Anterior cingulate cortex (tissue), 58 donors: ENCODE measurements around the gene PAGE2.
"Not testable (repeated sequence)": the region's sequence is repeated elsewhere in the genome, so short reads cannot be mapped to it uniquely, and the experiment has no call there.

Experiments
- DNase-seq, 58 donors: peaks; one replicate each; lab custom pipeline; 2025; lab: John Stamatoyannopoulos, UW

The PAGE2 gene, protein sequence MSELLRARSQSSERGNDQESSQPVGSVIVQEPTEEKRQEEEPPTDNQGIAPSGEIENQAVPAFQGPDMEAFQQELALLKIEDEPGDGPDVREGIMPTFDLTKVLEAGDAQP

DNA sequence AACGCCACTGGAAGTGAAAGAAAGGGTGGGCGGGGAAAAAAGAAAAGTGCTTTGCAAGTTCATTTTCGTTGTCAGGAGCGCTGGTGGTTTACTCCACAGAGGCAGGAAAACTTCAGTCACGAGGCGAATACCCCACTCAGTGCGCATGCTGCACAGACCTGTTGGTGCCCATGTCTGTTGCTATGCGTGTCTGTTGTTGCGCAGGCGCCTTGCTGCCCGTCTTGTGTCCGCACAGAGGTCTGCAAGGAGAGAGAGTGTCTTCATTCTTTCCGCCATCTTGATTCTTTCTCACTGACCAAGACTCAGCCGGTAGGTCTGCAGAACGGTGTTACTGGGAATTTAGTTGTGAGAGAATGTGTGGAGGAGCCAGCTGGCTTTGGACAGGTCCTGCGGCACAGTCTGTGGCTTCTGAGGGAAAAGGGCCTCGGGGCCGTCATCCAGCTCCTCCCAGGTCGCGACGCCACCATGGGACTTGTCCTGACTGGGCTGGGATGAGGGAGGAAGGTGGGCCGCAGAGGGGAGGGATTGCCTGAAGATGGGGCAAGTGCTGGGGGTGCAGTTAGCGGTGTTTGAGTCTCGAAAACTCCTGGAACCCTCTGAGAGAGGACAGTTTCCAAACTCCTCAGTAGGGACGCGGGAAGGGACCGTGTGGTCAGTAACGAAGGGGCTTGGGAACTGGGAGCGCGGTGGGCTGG, at the start of gene PAGE2:
PAGE2 (plus strand) TSS at position 224 of the 695 bp plus-strand sequence. CDS start 1,003 bp downstream, outside the sequence.
- DNase-seq: no peak

DNA sequence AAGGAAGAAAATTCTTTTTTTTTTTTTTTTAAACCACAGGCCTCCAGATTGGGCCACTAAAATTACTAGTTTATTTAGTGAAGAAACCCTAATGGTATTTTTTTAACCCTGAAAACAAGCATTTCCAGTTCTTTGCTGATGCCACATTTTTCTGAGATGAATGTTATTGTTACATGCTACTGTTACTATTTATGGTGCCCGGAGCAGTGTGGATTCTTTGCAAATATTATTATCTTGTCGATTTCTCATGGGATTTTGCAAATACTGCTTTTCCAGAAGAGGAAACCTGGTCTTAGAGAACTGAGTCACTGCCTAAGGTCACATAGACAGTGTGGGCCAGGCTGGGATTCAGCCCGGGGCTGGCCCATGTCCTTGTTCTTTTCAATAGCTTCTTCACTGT, 49.3 kb upstream of the PAGE2 start:
- DNase-seq: no peak

DNA sequence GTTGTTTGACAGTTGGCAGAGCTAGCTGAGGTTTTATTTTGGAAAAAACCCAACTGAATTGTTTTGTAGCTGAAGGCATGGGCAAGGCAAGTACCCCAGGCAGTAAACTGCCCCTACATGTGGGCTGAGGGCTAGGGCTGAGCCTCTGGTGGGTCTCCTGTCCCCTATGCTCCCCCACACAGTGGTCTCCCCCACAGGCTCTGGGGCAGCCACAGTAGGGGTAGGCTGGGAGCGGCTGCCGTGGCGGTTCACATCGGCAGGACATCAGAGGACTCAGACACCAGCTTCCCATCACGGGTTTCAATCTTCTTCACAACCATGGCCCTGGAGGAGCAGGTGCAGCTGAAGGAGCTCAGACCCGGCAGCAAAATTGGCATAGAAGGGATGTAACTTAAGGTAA, 47.3 kb upstream of the PAGE2 start:
- no peak for DNase-seq

DNA sequence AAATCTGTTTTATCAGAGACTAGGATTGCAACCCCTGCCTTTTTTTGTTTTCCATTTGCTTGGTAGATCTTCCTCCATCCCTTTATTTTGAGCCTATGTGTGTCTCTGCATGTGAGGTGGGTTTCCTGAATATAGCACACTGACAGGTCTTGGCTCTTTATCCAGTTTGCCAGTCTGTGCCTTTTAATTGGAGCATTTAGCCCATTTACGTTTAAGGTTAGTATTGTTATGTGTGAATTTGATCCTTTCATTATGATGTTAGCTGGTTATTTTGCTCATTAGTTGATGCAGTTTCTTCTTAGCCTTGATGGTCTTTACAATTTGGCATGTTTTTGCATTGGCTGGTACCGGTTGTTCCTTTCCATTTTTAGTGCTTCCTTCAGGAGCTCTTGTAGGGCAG, 38.2 kb upstream of the PAGE2 start:
- DNase-seq: not testable (repeated sequence)

DNA sequence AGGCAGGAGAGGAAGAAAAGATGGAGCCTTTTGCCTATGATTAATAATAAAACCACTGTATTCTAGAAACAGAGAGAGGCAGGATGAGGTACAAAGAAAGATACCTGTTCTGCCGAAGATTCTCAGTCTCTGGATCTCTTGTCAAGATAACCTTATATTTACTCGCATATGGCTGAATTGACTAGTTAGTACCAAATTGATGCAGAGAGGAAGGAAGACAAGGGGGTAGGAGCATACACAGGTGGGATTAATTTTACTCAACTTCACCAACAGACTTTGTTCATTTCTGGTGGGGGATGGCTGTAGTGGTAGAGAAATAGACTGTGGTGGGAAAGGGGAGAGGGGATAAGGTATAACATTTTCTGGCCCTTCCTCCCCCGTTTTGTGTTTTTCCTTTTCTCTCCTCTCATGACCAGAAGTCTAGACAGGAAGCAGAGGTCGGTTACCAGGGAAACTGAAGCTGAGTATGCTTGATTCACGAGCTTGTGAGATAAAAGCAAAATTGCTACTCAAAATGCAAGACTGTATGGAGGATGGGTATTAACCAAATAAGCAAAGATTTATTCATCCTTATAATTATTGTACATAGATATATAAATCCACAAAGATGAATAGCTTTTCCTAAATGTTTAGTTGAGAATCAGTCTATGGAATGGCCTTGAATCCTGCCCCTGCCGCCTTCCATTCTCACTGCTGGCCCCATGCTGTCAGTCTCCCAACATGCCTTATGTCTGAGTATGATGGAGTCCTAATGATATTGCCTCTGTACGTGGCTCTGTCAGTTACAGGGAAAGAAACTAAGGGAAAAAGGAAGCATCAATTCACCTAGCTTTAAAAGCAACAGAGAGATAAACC, 31.8 kb upstream of the PAGE2 start:
- DNase-seq: peak in 3 of 58 donors; percentile 0 to 1 (median 1)

DNA sequence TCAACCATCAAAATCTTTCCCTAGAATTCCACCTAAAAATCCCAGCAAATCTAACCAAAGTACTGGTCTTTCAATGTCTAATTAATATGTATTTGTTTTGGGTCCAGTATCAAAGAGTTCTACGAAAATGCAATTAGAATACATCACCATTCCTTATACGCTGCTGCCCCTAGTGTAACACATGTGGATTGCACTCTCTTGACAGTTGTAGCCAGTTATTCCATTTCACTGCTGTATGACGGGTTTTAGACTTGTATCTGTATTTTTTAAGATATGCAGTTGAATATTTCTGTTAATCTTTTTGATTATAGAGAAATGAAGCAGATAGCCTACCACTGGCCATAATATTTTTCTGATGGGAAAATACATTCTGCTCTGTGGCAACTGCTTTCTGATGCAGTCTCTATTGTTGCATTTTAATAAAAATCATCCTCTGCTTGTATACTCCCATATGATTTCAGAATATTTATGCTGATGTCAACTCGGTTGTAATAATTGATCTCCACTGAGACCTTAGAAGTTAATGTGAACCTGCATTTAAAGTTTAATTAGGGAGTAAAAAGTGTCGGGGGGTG, 31.1 kb upstream of the PAGE2 start:
- DNase-seq: peak in 9 of 58 donors; percentile 0 to 18 (median 1)

DNA sequence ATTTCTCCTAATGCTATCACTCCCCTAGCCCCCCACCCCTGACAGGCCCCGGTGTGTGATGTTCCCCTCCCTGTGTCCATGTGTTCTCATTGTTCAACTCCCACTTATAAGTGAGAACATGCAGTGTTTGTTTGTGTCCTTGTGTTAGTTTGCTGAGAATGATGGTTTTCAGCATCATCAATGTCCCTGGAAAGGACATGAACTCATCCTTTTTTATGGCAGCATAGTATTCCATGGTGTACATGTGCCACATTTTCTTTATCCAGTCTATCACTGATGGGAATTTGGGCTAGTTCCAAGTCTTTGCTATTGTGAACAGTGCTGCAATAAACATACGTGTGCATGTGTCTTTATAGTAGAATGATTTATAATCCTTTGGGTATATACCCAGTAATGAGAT, 21.6 kb upstream of the PAGE2 start:
- DNase-seq: not testable (repeated sequence)

DNA sequence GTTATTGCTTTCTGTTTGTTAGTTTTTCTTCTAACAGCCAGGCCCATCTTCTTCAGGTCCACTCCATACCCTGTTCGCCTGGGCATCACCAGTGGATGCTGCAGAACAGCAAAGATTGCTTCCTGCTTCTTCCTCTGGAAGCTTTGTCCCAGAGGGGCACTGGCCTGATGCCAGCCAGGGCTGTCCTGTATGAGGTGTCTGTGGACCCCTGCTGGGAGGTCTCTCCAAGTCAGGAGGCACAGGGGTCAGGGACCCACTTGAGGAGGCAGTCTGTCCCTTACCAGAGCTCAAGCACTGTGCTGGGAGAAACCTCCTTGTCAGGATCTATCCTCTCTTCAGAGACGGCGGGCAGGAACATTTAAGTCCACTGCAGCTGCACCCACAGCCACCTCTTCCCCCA, 16.5 kb upstream of the PAGE2 start:
- DNase-seq: no peak

DNA sequence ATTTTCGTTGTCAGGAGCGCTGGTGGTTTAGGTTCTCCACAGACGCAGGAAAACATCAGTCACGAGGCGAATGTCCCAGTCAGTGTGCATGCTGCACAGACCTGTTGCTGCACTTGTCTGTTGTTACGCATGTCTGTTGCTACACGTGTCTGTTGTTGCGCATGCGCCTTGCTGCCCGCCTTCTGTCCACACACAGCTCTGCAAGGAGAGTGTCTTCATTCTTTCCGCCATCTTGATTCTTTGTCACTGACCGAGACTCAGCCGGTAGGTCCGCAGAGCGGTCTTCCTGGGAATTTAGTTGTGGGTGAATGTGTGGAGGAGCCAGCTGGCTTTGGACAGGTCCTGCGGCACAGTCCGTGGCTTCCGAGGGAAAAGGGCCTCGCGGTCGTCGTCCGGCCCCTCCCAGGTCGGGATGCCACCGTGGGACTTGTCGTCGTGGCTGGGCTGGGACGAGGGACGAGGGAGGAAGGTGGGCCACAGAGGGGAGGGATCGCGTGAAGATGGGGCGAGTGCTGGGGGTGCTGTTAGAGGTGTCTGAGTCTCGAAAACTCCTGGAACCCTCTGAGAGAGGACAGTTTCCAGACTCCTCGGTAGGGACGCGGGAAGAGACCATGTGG, 13.9 kb upstream of the PAGE2 start, which contains the start of gene PAGE2B:
PAGE2B (plus strand) TSS at position 180 of the 617 bp plus-strand sequence. CDS start 1,012 bp downstream, outside the sequence.
- no peak for DNase-seq

DNA sequence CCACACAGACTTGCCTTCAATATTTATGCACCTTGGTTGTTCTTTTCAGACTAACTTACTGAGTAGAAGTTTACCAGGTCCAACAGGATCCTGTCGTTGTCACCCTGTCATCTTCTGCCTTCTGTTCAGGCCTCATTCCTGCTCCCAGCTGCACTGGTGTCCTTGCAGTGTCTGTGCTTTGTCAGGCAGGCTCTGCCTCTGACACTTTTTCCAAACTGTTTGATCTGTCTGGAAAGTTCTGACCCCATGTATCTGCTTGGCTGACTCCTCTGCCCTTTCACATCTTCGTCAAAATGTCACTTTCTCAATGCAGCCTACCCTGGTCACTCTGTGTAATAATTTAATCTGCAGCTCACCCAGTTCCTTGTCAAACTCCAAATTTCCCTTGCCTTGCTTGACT, 9.9 kb downstream of the PAGE2 start:
- DNase-seq: no peak

DNA sequence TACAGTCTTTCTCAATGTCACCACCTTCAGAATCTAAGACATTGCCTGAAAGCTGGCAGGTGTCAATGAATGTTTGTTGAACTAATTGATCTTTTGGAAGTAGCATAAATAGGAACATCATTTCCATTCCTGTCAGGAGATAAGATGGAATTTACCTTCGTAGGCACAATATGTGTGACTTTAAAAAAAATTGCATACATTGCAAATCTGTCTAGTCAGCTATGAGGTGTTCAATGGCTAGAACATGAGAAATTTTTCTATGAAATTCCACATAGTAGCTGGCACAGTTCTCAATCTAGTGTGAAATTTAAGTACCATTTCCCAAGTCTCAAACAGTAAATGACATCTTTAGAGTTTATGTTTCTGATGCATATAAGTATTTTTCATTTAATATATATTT, 10.3 kb downstream of the PAGE2 start:
- DNase-seq: no peak

DNA sequence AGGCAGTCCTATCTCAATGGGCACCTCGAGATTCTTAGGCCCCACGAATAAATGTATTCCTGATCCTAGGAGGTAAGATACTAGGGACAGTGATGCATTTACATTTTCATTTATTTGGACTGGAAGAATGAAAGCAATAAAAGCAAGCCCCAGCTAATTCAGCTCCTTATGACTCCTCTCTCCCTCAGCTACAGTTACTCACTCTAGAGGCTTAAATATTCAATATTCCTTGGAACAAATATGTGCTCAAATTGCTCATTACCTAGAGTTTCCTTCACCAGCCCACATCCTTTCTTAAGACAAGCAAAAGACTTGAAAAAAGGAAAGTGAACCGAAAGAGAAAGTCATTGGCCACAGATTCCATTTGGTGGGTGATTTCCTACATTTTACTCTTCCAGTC, 13.9 kb downstream of the PAGE2 start:
- DNase-seq: no peak

DNA sequence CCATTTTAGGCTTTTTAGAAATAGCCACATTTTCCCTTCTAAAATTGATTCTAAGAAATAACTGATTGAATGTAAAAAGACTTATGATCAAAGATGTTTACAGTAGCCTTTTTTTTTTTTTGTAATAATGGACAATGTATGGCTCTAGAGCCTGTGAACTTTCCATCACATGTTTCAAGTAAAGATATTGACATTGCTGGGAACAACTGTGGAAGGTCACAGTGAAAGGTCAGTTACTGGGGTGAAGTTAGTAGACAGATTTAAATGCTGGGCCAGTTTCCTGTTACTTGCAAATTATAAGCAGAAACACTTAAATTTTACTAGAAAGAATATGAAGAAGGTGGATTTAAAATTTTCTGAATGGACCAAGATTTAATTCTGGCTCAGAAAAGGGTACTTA, 18.4 kb downstream of the PAGE2 start:
- DNase-seq: no peak

DNA sequence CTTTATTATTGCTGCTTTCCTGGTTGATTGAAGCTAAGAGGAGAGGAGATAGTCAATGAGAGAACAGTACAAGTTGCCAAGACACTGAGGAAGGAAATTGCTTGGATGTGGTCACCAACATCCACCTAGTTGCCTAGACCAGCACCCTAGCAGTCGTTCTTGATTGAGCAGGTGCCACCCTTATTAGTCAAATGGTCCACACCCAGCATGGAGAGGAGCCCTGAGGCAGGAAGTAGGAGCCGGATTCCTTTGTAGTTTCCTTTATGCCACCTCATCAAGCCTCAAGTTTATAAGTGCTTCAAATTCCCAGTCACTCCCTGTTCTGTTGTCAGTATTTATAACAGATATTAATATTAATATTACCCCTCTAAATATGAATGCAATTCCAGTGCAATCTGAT, 19.1 kb downstream of the PAGE2 start:
- no peak for DNase-seq

DNA sequence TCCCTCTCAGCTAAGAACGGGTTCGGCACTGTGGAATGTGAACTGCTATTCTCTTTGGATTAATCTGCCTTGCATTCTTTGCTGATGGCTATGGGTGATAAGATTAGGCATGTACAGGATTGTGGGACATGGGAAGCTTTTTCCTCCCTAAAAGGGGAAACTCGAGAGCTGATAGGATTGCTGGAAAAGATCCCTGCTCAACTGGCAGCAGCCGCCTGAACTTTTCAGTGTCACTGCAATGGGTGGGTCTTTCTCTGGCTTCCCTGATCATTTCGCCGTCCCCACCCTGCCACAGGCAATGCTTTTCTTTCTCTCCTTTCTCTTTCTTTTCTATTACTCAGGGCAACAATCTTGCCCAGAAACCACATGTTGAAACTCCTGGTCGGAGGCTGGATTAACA, 20.5 kb downstream of the PAGE2 start:
- DNase-seq: no peak

DNA sequence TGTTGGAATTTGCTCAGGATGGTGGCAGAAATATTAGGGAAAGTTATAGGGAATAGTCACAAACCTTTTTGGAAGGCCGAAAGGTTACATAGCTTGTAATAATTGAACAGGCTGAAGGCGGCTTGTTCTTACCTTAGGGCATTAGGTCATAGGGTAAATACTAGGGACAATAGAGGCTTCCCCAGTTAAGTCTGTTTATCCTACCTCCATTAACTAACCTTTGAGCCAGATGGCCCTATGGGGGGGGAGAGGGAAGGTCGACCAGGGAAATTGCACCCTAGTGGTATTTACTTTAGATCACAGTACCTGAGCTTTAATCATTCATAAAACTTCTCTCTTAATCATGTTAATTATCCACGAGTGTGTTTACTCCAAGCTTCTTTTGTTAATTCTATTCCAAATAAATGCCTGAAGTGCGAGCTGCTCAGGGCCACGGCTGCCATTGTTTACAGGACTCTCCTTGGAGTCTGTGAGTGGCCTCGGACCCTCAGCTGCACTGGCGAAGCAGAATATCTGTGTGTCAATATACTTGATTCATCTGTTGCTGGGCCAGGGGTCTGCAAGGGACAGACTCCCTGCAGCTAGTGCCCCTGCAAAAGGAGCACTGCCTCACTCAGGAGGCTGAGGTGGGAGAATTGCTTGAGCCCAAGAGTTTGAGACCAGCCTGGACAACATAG, 22.9 kb downstream of the PAGE2 start:
- DNase-seq: no peak

DNA sequence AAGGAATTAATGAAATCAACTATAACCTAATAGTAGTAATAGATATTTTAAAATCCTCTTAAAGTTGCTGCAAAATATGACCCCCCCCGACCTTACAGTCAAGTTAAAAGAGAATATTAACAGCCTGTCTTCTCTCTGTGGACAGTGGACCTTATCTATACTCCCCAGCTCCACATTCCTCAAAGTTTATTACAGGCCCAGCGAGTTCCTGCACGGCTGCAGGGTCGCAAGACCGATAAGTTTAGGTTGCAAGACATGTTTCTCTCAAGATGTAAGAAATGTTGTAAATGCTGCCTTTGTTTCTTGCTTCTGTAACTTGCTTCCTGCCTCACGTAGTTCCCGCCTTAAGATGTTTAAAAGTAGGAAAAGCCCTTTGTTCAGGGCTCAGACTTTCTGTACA, 27.8 kb downstream of the PAGE2 start:
- not testable (repeated sequence) for DNase-seq

DNA sequence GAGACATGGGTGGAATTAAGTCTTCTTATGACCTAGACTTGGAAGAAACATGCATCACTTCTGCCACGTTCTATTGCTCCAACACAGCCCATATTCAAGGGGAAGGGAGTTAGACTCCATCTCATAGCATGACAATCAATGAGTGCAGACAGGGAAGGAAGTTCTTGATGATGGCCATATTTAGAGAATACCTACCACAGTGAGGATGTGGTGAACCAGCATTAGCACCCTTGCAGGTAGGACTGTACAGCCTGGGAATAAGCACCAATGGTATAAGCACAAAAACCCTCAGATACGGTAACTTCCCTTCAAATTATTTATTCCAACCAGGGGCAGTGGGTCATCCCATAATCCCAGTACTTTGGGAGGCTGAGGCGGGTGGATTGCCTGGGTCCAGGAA, 29.8 kb downstream of the PAGE2 start:
- no peak for DNase-seq

DNA sequence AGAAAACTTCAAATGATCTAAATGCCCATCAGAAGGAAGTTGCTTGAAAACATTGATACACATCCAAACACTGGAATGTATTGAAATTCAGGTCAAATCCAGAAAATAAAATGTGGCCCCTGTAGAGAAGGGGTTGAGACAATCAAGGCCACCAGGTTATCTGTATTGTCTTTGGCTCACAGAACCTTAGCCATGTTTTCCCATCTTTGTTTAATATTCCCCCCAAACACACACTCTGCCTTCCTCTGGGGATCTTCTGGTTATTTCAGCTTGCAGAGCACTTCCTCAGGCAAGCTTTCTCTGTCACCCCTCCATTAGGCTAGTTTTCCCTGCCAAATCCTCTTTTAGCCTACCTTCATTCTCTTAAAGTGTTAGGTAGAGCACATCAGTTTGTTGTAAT, 30.5 kb downstream of the PAGE2 start:
- DNase-seq: no peak

DNA sequence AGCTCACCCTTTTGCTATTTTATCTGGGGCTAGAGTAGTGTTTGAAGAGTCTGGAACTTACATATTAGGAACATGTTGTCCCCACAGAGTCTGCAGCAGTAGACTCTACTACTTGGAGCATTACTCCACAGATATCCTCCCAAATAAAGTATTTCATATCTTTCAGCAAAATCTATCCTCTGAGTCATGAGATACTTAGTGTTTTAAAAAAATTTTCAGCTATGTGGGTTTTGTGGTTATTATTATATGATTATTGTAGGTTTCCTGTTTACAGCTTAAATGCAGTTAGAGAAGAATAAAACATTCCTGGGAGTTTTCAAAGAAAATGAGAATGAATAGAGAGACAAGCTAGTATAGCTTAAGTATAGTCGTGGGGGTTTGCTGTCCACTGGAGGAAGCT, 30.9 kb downstream of the PAGE2 start:
- DNase-seq: no peak
